K562 (cell line): ENCODE measurements around the gene RBMS1. TPM values are rescaled to one million over a fixed set of nuclear protein-coding genes. Genes with fewer than 3 reads are reported as not detected.

ENCODE experiments used
- ATAC-seq: fragments of 200-7000 bp; cut with Tn5 transposase; 3 replicates; pipeline ENCODE4 v1.9.1; 2020; ENCODE audit warnings: moderate library complexity
- BruUV-seq: library from RNA; stranded (reverse); fragments of 400-500 nt; replicated peaks from 2 replicates; lab custom pipeline; 2021; lab: Mats Ljungman, UMichigan
- CTCF ChIA-PET: fragments of 300-600 bp; formaldehyde crosslinking; extraction: SDS; loops from one replicate; lab custom pipeline; 2021; ENCODE audit warnings: low intra/inter-chr PET ratio; lab: Yijun Ruan, JAX
- POLR2A ChIA-PET: fragments of 300-600, 350-650 bp; sonication (Branson Sonifier 250); formaldehyde crosslinking; extraction: SDS; loops from one replicate; lab custom pipeline; 2021; ENCODE audit warnings: antibody characterized with exemption, inconsistent platforms; lab: Yijun Ruan, JAX
- DNase-seq, 4 experiments: peaks; one replicate each; pipeline versions ENCODE4 v3.0.0 to v3.0.0-alpha.2; 2011 to 2018; ENCODE audit warnings: low spot score in 3 of 4, mixed read lengths in 3 of 4; ENCODE audit errors: extremely low read depth in 1 of 4
- FAIRE-seq: peaks from 2 replicates; lab custom pipeline; 2011; peaks lifted over from hg19 to GRCh38; lab: Jason Lieb, UNC
- H2AFZ ChIP-seq: 2 replicates; pipeline ENCODE4 v1.6.0; 2011; ENCODE audit warnings: low read depth, low read length, control low read depth, inconsistent platforms
- H3K27ac ChIP-seq: fragments of 200-600 bp; 3 replicates; pipeline ENCODE4 v1.8.0; 2011; ENCODE audit warnings: low read depth, mild to moderate bottlenecking, control low read depth, inconsistent platforms, low read length, moderate library complexity, mixed read lengths; ENCODE audit errors: extremely low read depth
- H3K27me3 ChIP-seq, 2 experiments: fragments of 300-600 bp in 1 of 2; 2 replicates in 1 of 2; 3 replicates in 1 of 2; pipeline versions ENCODE4 v1.6.0 to v1.8.0; 2011; ENCODE audit warnings: inconsistent platforms in 2 of 2, low read length in 2 of 2, mild to moderate bottlenecking in 1 of 2, mixed read lengths in 1 of 2, moderate library complexity in 1 of 2; ENCODE audit not compliant: control insufficient read depth in 2 of 2, insufficient read depth in 2 of 2
- H3K36me3 ChIP-seq: fragments of 300-600 bp; 3 replicates; pipeline ENCODE4 v1.8.0; 2011; ENCODE audit warnings: mild to moderate bottlenecking, low read length, inconsistent platforms; ENCODE audit not compliant: control insufficient read depth, insufficient read depth
- H3K4me1 ChIP-seq, 2 experiments: fragments of 200-600 bp in 1 of 2; replicated peaks in 1 of 2; 2 replicates in 1 of 2; 3 replicates in 1 of 2; pipeline versions ENCODE4 v1.5.1 to v1.8.0; 2011; ENCODE audit warnings: inconsistent platforms in 2 of 2, low read length in 2 of 2, mild to moderate bottlenecking in 1 of 2, mixed read lengths in 1 of 2, moderate library complexity in 1 of 2; ENCODE audit not compliant: control insufficient read depth in 2 of 2, insufficient read depth in 2 of 2
- H3K4me2 ChIP-seq: 2 replicates; pipeline ENCODE4 v1.6.1; 2011; ENCODE audit warnings: low read length, control low read depth, inconsistent platforms, mixed read lengths; ENCODE audit not compliant: insufficient read depth
- H3K4me3 ChIP-seq: fragments of 200-600 bp; sonication (generic), shearing (Covaris generic); 2 replicates; pipeline ENCODE4 v1.5.1; 2016; ENCODE audit warnings: control low read depth, inconsistent platforms
- H3K79me2 ChIP-seq: fragments of 200-600 bp; 3 replicates; pipeline ENCODE4 v1.8.0; 2011; ENCODE audit warnings: low read length, inconsistent platforms; ENCODE audit not compliant: control insufficient read depth, insufficient read depth
- H3K9ac ChIP-seq, 2 experiments: 2 replicates each; pipeline versions ENCODE4 v1.6.0 to v1.6.1; 2011; ENCODE audit warnings: low read depth in 2 of 2, low read length in 2 of 2, control low read depth in 1 of 2, inconsistent platforms in 1 of 2, mild to moderate bottlenecking in 1 of 2, mixed read lengths in 1 of 2; ENCODE audit not compliant: insufficient read depth in 1 of 2
- H3K9me1 ChIP-seq: one replicate; pipeline ENCODE4 v1.6.0; 2011; ENCODE audit warnings: inconsistent platforms, mild to moderate bottlenecking, low read length, moderate library complexity; ENCODE audit not compliant: control insufficient read depth, insufficient read depth
- H3K9me3 ChIP-seq: replicated peaks from 2 replicates; pipeline ENCODE4 v1.5.1; 2011; ENCODE audit warnings: low read depth, low read length, inconsistent platforms; ENCODE audit not compliant: control insufficient read depth, insufficient read depth
- H4K20me1 ChIP-seq: replicated peaks from 2 replicates; pipeline ENCODE4 v1.6.1; 2011; ENCODE audit warnings: low read length, inconsistent platforms, mixed read lengths; ENCODE audit not compliant: control insufficient read depth, insufficient read depth
- CBX8 ChIP-seq: fragments of 200-600 bp; sonication (generic); IDR thresholded peaks from 2 replicates; pipeline ENCODE4 v1.6.1; 2012; ENCODE audit warnings: borderline replicate concordance, mixed run types, low read depth, mild to moderate bottlenecking, moderate library complexity, mixed read lengths, low read length, control low read depth, inconsistent platforms; ENCODE audit not compliant: poor library complexity, severe bottlenecking; ENCODE audit errors: extremely low read depth
- ERF ChIP-seq: fragments of 450-650 bp; formaldehyde crosslinking; IDR thresholded peaks from 2 replicates; pipeline ENCODE4 v1.4.0; 2020; ENCODE audit warnings: mild to moderate bottlenecking, mixed read lengths
- HNRNPLL ChIP-seq: fragments of 200-400 bp; formaldehyde crosslinking; IDR thresholded peaks from 2 replicates; pipeline ENCODE4 v1.6.1; 2017; ENCODE audit warnings: low read length, low read depth, mild to moderate bottlenecking; ENCODE audit not compliant: poor library complexity, severe bottlenecking
- LCOR ChIP-seq: sonication (generic); formaldehyde crosslinking; IDR thresholded peaks from 2 replicates; pipeline ENCODE4 v1.8.0; 2022; ENCODE audit warnings: mild to moderate bottlenecking, missing genetic modification reagents
- SRSF3 ChIP-seq: fragments of 200-400 bp; formaldehyde crosslinking; IDR thresholded peaks from 2 replicates; pipeline ENCODE4 v1.6.1; 2016; ENCODE audit warnings: mild to moderate bottlenecking, low read length, moderate library complexity; ENCODE audit not compliant: insufficient read depth
- ZKSCAN8 ChIP-seq: fragments of 200-800 bp; sonication (Bioruptor generic); IDR thresholded peaks from 2 replicates; pipeline ENCODE4 v1.6.1; 2016; ENCODE audit warnings: missing genetic modification characterization, missing compliant biosample characterization
- ZNF274 ChIP-seq: IDR thresholded peaks from 2 replicates; pipeline ENCODE4 v1.6.1; 2011; ENCODE audit warnings: low read depth, mild to moderate bottlenecking, low read length, moderate library complexity, borderline replicate concordance
- ZNF431 ChIP-seq: sonication (generic); formaldehyde crosslinking; IDR thresholded peaks from 2 replicates; pipeline ENCODE4 v1.8.0; 2022; ENCODE audit warnings: mild to moderate bottlenecking, missing genetic modification reagents
- WGBS: fragments of 100-300 bp; shearing (Covaris generic); methylation state at CpG from one replicate; pipeline ENCODE4 v1.1.6; 2016; ENCODE audit warnings: low coverage, mixed read lengths; ENCODE audit not compliant: insufficient coverage; ENCODE audit errors: missing lambda C conversion rate; 5-methylcytosine and 5-hydroxymethylcytosine counted together
- in situ Hi-C: fragments of 300-500 bp; cut with MboI; formaldehyde crosslinking; loops from 4 replicates; pipeline ENCODE4 v1.15.0; 2018; ENCODE audit warnings: inconsistent platforms, mixed read lengths
- intact Hi-C: fragments of 100-400 bp; cut with micrococcal nuclease; formaldehyde crosslinking; loops from 2 replicates; pipeline ENCODE4 v1.14.2; 2022
- polyA plus RNA-seq, 8 experiments: library from polyadenylated mRNA; depleted of rRNA in 4 of 8; stranded (reverse) in 5 of 8; unstranded in 3 of 8; fragments of >200 nt; fragmentation: Nextera tagmentation in 2 of 8; fragmentation: Illumina TruSeq in 1 of 8; extraction: Ambion mirVana in 2 of 8; extraction: Trizol in 1 of 8; gene quantifications; 2 replicates each; pipeline versions ENCODE4 v1.2.1 to v1.2.3, GENCODE V29; 2011 to 2014; ENCODE audit warnings: inconsistent platforms in 1 of 8, missing spikeins in 1 of 8
- total RNA-seq, 7 experiments: library from RNA; depleted of rRNA in 6 of 7; stranded (reverse); fragments of >200 nt in 6 of 7; fragmentation: Illumina TruSeq in 2 of 7; extraction: Trizol in 2 of 7; gene quantifications; 2 replicates each; pipeline versions ENCODE4 v1.2.1 to v1.2.3, GENCODE V29; 2011 to 2021; ENCODE audit warnings: low replicate concordance in 1 of 7

RBMS1 gene
- total and polyA plus RNA-seq, 9 of the 15 experiments (the other 6 are each of a cell fraction or from before 2014, with no cell fraction given): 0.04 to 0.31 (median 0.09) TPM; not detected in 6

GRCh38 chr2:160453111-160453820, 40.3 kb downstream of the RBMS1 start:
- no peaks in the 10 kb centered on the region for H3K79me2 ChIP-seq
- no peaks in the 10 kb centered on the region for H3K9me3 ChIP-seq
- ChIA-PET CTCF (no interaction called here), POLR2A (no interaction called here)
- no peak overlapping the region for H3K9ac ChIP-seq
- no peaks in the 10 kb centered on the region for H3K36me3 ChIP-seq
- in situ Hi-C loops: no loop called here
- TF ChIP-seq CBX8 (no peak), LCOR (CRISPR knock-in tag) (no peak), SRSF3 (no peak), HNRNPLL (no peak), ZNF431 (CRISPR knock-in tag) (no peak), ZKSCAN8 (CRISPR knock-in tag) (no peak), ERF (CRISPR knock-in tag) (no peak), ZNF274 (no peak)
- FAIRE-seq: no peak
- no peaks in the 10 kb centered on the region for H3K9me1 ChIP-seq
- ATAC-seq: no peak
- WGBS: 0% methylated on average over 3 of the region's 3 CpGs
- no peaks in the 10 kb centered on the region for H3K4me1 ChIP-seq
- H3K4me2 ChIP-seq: no peak overlapping the region
- DNase-seq: no peak
- no TSS peak for BruUV-seq
- no peak overlapping the region for H2AFZ ChIP-seq
- no peak overlapping the region for H3K27ac ChIP-seq
- H3K27me3 ChIP-seq: no peaks in the 10 kb centered on the region
- intact Hi-C loops: no loop called here
- H3K4me3 ChIP-seq: no peak overlapping the region
- H4K20me1 ChIP-seq: no peaks in the 10 kb centered on the region
